ENCODE measurements around the gene WDR33. TPM values are rescaled to one million over a fixed set of nuclear protein-coding genes. Genes with fewer than 3 reads are reported as not detected.

The WDR33 gene
- total and polyA plus RNA-seq, 2 donors (not counting 3 experiments of a cell fraction or from before 2014, with no cell fraction given): 16.4 to 52.5 TPM

DNA sequence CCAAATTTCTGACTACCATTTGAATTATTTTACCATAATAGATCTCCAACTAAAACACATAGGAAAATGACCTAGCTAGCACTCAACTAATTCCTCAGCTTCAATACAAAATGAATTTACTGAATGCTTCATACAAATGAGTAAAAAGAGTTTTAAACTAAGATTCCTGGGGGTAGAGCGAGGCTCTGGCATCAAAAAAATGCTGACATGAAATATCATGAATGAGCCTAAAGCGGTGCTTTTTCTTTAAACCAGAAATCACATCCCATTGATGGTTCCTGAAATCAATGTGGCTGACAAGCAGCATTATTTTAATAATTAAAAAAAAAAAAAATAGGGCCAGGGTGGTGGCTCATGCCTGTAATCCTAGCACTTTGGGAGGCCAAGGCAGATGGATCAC, 32.1 kb downstream of the WDR33 start:
- Histone ChIP-seq H3K4me3 (replicated peaks in 1 of 3; ENCODE audit: insufficient read depth in 1 of 3, low read depth in 1 of 3, low read length in 3 of 3) (no peak overlapping the region), H3K79me2 (ENCODE audit: control insufficient read depth, insufficient read depth, low read length) (peaks cover 73% of the 10 kb centered on the region), H3K9ac (replicated peaks; ENCODE audit: extremely low read depth, insufficient read depth, low read length) (no peak overlapping the region), H3K4me2 (ENCODE audit: insufficient read depth, low read length) (no peak overlapping the region), H3K27me3 (ENCODE audit: control insufficient read depth in 2 of 2, insufficient read depth in 2 of 2, low read length in 2 of 2) (no peaks in the 10 kb centered on the region), H3K36me3 (ENCODE audit: control insufficient read depth in 2 of 2, extremely low read depth in 1 of 2, insufficient read depth in 2 of 2, low read length in 2 of 2) (no peaks in the 10 kb centered on the region), H3K4me1 (ENCODE audit: control insufficient read depth, extremely low read depth, insufficient read depth, low read length) (no peaks in the 10 kb centered on the region), H2AFZ (ENCODE audit: low read depth, low read length) (no peak overlapping the region), H4K20me1 (replicated peaks; ENCODE audit: control insufficient read depth, extremely low read depth, insufficient read depth, low read length) (peaks cover 5% of the 10 kb centered on the region), H3K9me3 (replicated peaks; ENCODE audit: control insufficient read depth, insufficient read depth, low read length) (no peaks in the 10 kb centered on the region), H3K27ac (ENCODE audit: insufficient read depth, low read depth, low read length) (no peak overlapping the region), H3K9me1 (replicated peaks; ENCODE audit: control insufficient read depth, extremely low read depth, insufficient read depth, low read length) (no peaks in the 10 kb centered on the region)
- TF ChIP-seq, protein P1, sequence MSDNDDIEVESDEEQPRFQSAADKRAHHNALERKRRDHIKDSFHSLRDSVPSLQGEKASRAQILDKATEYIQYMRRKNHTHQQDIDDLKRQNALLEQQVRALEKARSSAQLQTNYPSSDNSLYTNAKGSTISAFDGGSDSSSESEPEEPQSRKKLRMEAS (IDR thresholded peaks at IDR 0.05; ENCODE audit: insufficient read depth, insufficient read length): no peak
- no peak for TF ChIP-seq FOS (IDR thresholded peaks at IDR 0.05; ENCODE audit: borderline replicate concordance, insufficient read depth, low read length)
- no peak for TF ChIP-seq GATA2 (IDR thresholded peaks at IDR 0.05; ENCODE audit: insufficient read depth, insufficient read length, low read depth, low read length)
- TF ChIP-seq EZH2 (IDR thresholded peaks at IDR 0.05; ENCODE audit: borderline replicate concordance, low read depth, low read length, severe bottlenecking): no peak
- TF ChIP-seq JUN (IDR thresholded peaks at IDR 0.05; ENCODE audit: borderline replicate concordance, insufficient read depth, insufficient read length, low read depth): no peak
- TF ChIP-seq CTCF (IDR thresholded peaks at IDR 0.05; ENCODE audit: extremely low read depth in 1 of 2, insufficient read depth in 1 of 2, low read depth in 1 of 2, low read length in 2 of 2): no peak
- TF ChIP-seq MYC (IDR thresholded peaks at IDR 0.05; ENCODE audit: low read depth, low read length): no peak
- TF ChIP-seq POLR2AphosphoS5 (IDR thresholded peaks at IDR 0.05; ENCODE audit: insufficient read depth, low read depth, low read length): no peak
- TF ChIP-seq POLR2A (IDR thresholded peaks at IDR 0.05; ENCODE audit: low read depth, low read length): no peak
- dilution Hi-C loops (cut with MboI; ENCODE audit: extremely low pct_ligation_motif_present, low sequenced_read_pairs): no loop called here
- ChIA-PET POLR2A (no interaction called here), CTCF (interaction anchor here (1.5 kb wide), 1 partner anchor 188 kb away, joined by 9 read pairs; no protein-coding TSS in a partner anchor)
- FAIRE-seq: no peak
- no TSS peak for BruUV-seq (replicated peaks)
- intact Hi-C loops (cut with micrococcal nuclease): no loop called here
- no peak for DNase-seq (ENCODE audit: low read depth, low spot score)

All from endothelial cell of umbilical vein (primary cell).